NK-92 treated with Interleukin-12 subunit alpha and Interleukin-12 subunit beta, amount 100 ng/mL, for 24 hours (cell line): ENCODE results near the gene BTBD16.

Experiments used
- DNase-seq: peaks from one replicate; lab custom pipeline; 2025; lab: John Stamatoyannopoulos, UW

Gene BTBD16

GRCh38 chr10:122294511-122295450, 23.7 kb downstream of the BTBD16 start:
- DNase-seq, result no peak

- DNase-seq, result no peak
These were observed 24.3 kb downstream of the BTBD16 start for GRCh38 chr10:122295451-122295809.

- DNase-seq, result no peak
These were observed 25.4 kb downstream of the BTBD16 start for GRCh38 chr10:122296363-122297120.

- no peak for DNase-seq
These were observed 26.5 kb downstream of the BTBD16 start for GRCh38 chr10:122297583-122297982.

DNA sequence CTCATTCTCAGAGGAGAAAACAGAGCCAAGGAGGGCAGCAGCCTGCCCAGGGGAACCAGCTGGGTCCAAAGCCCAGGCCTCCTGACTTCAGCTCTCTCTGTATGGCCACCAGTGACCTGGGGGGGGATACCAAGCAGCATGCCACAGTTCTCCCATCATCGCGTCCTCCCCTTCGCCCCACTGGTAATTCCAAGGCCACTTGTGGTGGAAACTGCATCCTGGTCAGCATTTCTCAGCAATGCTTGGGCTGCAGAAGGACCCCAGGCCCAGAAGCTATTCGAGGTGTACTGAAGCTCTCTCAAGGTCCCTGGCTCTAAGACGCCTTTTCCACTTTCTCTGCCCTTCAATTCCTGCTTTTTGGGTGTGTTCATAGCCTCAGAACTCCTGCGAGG, 27.1 kb downstream of the BTBD16 start:
- no peak for DNase-seq

DNA sequence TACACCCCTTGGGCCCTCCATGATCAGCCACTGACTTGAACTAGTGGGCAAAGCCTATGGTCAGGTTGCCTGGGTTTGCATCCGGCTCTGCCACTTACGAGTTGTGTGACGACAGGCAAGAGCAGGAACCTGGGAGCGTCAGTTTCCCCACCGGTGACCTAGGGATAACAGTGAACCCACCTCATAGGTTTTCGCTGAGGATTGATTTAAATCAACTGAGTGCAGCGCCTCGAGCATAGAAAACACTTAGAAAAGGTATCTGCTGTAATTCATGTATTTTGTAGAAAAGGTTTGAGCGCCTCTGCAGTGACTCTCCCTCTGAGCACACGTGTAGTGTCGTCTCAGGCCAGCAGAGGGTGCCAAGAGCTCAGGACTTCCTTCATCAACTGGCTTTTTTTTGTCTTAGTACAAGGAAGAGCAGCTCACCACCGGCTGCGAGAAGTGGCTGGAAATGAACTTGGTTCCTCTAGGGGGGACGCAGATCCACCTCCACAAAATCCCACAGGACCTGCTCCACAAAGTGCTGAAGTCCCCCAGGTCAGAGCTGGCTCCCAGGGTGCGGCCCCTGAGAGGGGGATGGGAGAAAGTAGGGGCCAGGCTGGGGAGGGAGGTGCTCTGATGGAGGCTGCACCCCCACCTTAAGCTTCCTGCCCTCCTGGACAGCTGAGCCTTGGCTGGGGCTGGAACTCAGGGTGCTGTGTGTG, 27.7 kb downstream of the BTBD16 start:
- peak; percentile 3 for DNase-seq

- no peak for DNase-seq
These were observed 28.5 kb downstream of the BTBD16 start for GRCh38 chr10:122299423-122300075.

DNA sequence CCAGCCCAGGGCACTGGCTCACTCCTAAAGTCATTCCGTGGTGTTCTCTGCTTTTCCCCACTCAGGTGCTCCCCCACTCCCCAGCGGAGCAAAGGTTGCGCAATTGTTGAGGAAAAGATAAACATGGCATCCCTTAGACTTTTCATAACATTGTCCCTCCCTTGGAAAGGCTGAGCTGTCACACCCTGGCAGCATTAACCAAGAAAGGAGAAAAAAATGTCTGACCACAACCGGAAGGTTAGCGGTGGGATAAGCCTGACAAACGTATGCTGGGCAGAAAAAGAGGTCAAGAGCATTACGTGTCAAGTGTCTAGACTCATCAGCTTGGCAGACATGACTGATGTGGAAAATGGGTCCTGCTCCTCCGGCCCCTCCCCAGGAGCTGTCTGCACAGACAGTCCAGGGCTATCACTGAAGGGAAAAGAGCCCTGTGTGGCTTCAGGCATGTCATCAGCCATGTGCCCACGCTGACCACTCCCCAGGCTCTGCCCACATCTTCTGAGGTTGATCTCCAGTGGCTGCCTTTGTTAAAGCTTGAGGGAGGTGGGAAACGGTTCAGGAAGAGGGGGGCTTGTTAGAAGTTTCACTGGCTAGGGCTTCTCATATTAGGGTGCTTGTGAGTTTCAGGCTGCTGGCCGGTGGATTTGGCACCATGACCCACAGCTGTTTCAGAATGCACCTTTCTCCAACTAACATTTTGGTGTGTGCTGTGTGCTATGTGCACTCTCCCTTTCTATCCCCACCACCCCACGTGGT, 30.1 kb downstream of the BTBD16 start:
- no peak for DNase-seq

- DNase-seq, result no peak
These were observed 30.7 kb downstream of the BTBD16 start for GRCh38 chr10:122301811-122302115.

DNA sequence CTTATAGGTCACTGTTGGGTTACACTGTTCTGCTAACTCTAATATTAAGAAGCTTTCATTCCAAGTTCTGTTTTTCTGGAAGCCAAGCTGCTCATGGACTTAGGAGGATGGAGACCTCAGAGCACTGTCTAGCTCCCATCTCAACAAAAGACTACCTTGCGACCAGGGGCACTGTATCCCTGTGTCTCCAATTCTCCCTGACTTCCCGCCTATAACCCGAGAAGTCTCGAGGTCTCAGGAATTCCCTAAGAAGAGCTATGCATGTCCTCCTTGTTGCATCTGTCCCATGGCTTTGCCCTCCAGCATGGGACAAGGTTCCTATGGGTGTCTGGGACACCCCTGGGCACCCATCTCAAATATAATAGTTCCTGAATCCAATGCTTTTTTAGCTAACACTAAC, 31.2 kb downstream of the BTBD16 start:
- no peak for DNase-seq

DNA sequence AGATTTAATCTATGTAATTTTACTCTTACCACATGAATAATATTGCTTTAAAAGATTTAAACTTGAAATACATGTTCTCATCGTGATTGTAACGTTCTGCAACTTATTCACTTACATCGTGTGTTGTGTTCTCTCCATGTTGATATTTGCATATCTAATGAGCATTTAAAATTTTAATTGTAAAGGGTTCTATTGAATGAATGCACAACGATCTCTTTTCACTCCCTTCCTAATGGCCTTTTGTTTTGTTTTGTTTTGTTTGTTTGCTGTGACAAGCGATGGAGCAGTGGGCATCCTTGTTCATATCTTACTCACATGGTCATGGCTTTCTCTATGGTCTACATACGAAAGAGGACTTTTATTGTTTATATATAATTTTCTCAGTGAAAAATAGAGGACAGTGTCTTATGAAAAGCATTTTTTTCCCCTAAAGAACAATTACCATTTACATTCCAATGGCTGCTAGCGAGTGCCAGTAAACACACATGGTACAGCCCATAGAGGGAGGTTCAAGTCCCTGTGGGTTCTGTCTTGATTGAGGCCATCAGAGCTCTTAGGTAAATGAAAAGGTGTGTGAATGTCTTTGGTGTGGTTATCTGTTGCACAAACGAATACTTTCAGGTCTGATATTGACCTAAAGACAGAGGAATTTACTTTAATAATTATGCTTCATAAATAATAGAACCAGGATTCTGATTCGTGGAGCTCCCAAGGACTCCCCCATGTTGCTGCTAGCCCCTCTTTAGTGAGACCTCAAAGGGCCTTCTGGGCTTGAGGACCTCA, 32.4 kb downstream of the BTBD16 start:
- DNase-seq, result no peak

DNA sequence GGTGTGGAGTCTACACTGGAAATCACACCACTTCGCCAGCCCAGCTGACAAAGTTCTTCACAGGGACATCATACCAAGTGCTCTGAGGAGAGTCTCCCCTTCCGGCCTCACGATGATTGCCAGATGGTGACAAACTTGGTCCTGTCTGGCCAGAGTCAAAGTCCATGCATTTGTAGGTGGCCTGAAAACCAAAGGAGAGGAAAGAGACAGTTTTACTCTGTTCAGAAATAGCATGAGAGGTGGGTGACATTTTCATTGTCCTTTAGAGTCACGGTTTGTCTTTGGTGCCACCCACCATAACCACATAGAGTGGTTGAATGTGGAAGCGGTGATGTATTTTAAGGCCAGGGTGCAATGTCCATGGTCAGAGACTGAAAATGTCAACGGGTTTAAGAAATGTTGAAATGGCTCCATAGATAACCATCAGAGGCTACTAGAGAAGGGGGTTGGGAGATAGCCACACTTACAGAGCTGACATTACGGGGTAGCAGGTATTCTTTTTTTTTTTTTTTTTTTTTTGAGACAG, 33.0 kb downstream of the BTBD16 start:
- no peak for DNase-seq

- no peak for DNase-seq
These were observed 35.2 kb downstream of the BTBD16 start for GRCh38 chr10:122306282-122306681.

- DNase-seq, result no peak
These were observed 35.6 kb downstream of the BTBD16 start for GRCh38 chr10:122306744-122307143.

GRCh38 chr10:122307669-122308416, 36.7 kb downstream of the BTBD16 start:
- no peak for DNase-seq

GRCh38 chr10:122308417-122309141, 37.5 kb downstream of the BTBD16 start:
- no peak for DNase-seq

- no peak for DNase-seq
These were observed 39.4 kb downstream of the BTBD16 start for GRCh38 chr10:122310311-122311050.

GRCh38 chr10:122311051-122311410, 39.9 kb downstream of the BTBD16 start:
- no peak for DNase-seq
